ENCODE measurements around the gene DNM3. TPM values are rescaled to one million over a fixed set of nuclear protein-coding genes. Genes with fewer than 3 reads are reported as not detected.

The DNM3 gene
- total and polyA plus RNA-seq, 2 experiments from 2014 or later, result 0.11 to 1.4 TPM

GRCh38 chr1:172179918-172180317, 338.6 kb downstream of the DNM3 start:
- no peak for TF ChIP-seq EZH2 (IDR thresholded peaks at IDR 0.05; ENCODE audit: insufficient read depth, poor library complexity, severe bottlenecking)
- TF ChIP-seq EZH2phosphoT487 (IDR thresholded peaks at IDR 0.05; ENCODE audit: insufficient read depth, low read depth), result no peak
- Histone ChIP-seq H3K36me3 (ENCODE audit: low read depth) (no peaks in the 10 kb centered on the region), H3K27ac (peak overlapping the region; percentile 82; the same call in 1 of the 2 replicates), H3K27me3 (replicated peaks; ENCODE audit: insufficient read depth) (no peaks in the 10 kb centered on the region), H3K4me1 (ENCODE audit: insufficient read depth) (peaks cover 29% of the 10 kb centered on the region), H2AFZ (peak overlapping the region; percentile 82), H3K9me2 (ENCODE audit: insufficient read depth) (no peaks in the 10 kb centered on the region), H3K9ac (no peak overlapping the region), H4K20me1 (ENCODE audit: insufficient read depth) (no peaks in the 10 kb centered on the region), H3K4me3 (no peak overlapping the region), H3K4me2 (ENCODE audit: unreplicated experiment) (peak overlapping the region; percentile 83), H3K9me3 (ENCODE audit: low read depth) (no peaks in the 10 kb centered on the region), H3K79me2 (ENCODE audit: insufficient read depth) (no peaks in the 10 kb centered on the region), H3F3A (ENCODE audit: insufficient read depth) (peaks cover 26% of the 10 kb centered on the region)
- in situ Hi-C loops (cut with MboI), result no loop called here
- no peak for DNase-seq
- WGBS, 2 experiments (ENCODE audit: low coverage in 1 of 2, low lambda C conversion rate in 2 of 2, missing lambda C conversion rate in 2 of 2), result 30 to 35% methylated on average over 3 of the region's 3 CpGs

- no peaks in the 10 kb centered on the region for H3K36me3 ChIP-seq (ENCODE audit: low read depth)
- H3K9me2 ChIP-seq (ENCODE audit: insufficient read depth), result no peaks in the 10 kb centered on the region
- H3K9me3 ChIP-seq (ENCODE audit: low read depth), result no peaks in the 10 kb centered on the region
- peaks cover 26% of the 10 kb centered on the region for H3F3A ChIP-seq (ENCODE audit: insufficient read depth)
- peak overlapping the region; percentile 57 for H3K4me3 ChIP-seq
- TF ChIP-seq EZH2 (IDR thresholded peaks at IDR 0.05; ENCODE audit: insufficient read depth, poor library complexity, severe bottlenecking) (no peak), EZH2phosphoT487 (IDR thresholded peaks at IDR 0.05; ENCODE audit: insufficient read depth, low read depth) (no peak)
- peak overlapping the region; percentile 82 for H3K27ac ChIP-seq
- H3K27me3 ChIP-seq (replicated peaks; ENCODE audit: insufficient read depth), result no peaks in the 10 kb centered on the region
- in situ Hi-C loops (cut with MboI), result no loop called here
- DNase-seq, result peak; percentile 84
- 4 to 9% methylated on average over 4 of the region's 4 CpGs for WGBS, 2 experiments (ENCODE audit: low coverage in 1 of 2, low lambda C conversion rate in 2 of 2, missing lambda C conversion rate in 2 of 2)
- peak overlapping the region; percentile 83 for H3K4me2 ChIP-seq (ENCODE audit: unreplicated experiment)
- H4K20me1 ChIP-seq (ENCODE audit: insufficient read depth), result no peaks in the 10 kb centered on the region
- no peaks in the 10 kb centered on the region for H3K79me2 ChIP-seq (ENCODE audit: insufficient read depth)
- H2AFZ ChIP-seq, result peak overlapping the region; percentile 82
- peak overlapping the region; percentile 78 for H3K9ac ChIP-seq
- peaks cover 37% of the 10 kb centered on the region for H3K4me1 ChIP-seq (ENCODE audit: insufficient read depth)
Observed at GRCh38 chr1:172180501-172181285, 339.4 kb downstream of the DNM3 start.

- Histone ChIP-seq H3K9me3 (ENCODE audit: low read depth) (no peaks in the 10 kb centered on the region), H3K9ac (no peak overlapping the region), H3K9me2 (ENCODE audit: insufficient read depth) (no peaks in the 10 kb centered on the region), H3K79me2 (ENCODE audit: insufficient read depth) (no peaks in the 10 kb centered on the region), H3F3A (ENCODE audit: insufficient read depth) (peaks cover 26% of the 10 kb centered on the region), H3K27me3 (replicated peaks; ENCODE audit: insufficient read depth) (no peaks in the 10 kb centered on the region), H4K20me1 (ENCODE audit: insufficient read depth) (no peaks in the 10 kb centered on the region), H3K36me3 (ENCODE audit: low read depth) (no peaks in the 10 kb centered on the region), H2AFZ (peak overlapping the region; percentile 45), H3K4me1 (ENCODE audit: insufficient read depth) (peaks cover 40% of the 10 kb centered on the region), H3K27ac (no peak overlapping the region), H3K4me3 (no peak overlapping the region), H3K4me2 (ENCODE audit: unreplicated experiment) (no peak overlapping the region)
- TF ChIP-seq EZH2phosphoT487 (IDR thresholded peaks at IDR 0.05; ENCODE audit: insufficient read depth, low read depth), result no peak
- TF ChIP-seq EZH2 (IDR thresholded peaks at IDR 0.05; ENCODE audit: insufficient read depth, poor library complexity, severe bottlenecking), result no peak
- 95 to 98% methylated on average over 4 of the region's 4 CpGs for WGBS, 2 experiments (ENCODE audit: low coverage in 1 of 2, low lambda C conversion rate in 2 of 2, missing lambda C conversion rate in 2 of 2)
- in situ Hi-C loops (cut with MboI), result no loop called here
- DNase-seq, result peak; percentile 13
Observed at GRCh38 chr1:172184506-172185191, 343.4 kb downstream of the DNM3 start.

GRCh38 chr1:172185211-172185610, 343.9 kb downstream of the DNM3 start:
- H3K79me2 ChIP-seq (ENCODE audit: insufficient read depth), result no peaks in the 10 kb centered on the region
- peaks cover 24% of the 10 kb centered on the region for H3F3A ChIP-seq (ENCODE audit: insufficient read depth)
- no peak for DNase-seq
- no peaks in the 10 kb centered on the region for H4K20me1 ChIP-seq (ENCODE audit: insufficient read depth)
- no peak overlapping the region for H3K27ac ChIP-seq
- H3K9ac ChIP-seq, result no peak overlapping the region
- H2AFZ ChIP-seq, result peak overlapping the region; percentile 45
- no peaks in the 10 kb centered on the region for H3K9me3 ChIP-seq (ENCODE audit: low read depth)
- no peak for TF ChIP-seq EZH2 (IDR thresholded peaks at IDR 0.05; ENCODE audit: insufficient read depth, poor library complexity, severe bottlenecking)
- no peak for TF ChIP-seq EZH2phosphoT487 (IDR thresholded peaks at IDR 0.05; ENCODE audit: insufficient read depth, low read depth)
- in situ Hi-C loops (cut with MboI), result no loop called here
- H3K4me3 ChIP-seq, result no peak overlapping the region
- peaks cover 35% of the 10 kb centered on the region for H3K4me1 ChIP-seq (ENCODE audit: insufficient read depth)
- H3K4me2 ChIP-seq (ENCODE audit: unreplicated experiment), result peak overlapping the region; percentile 3
- H3K36me3 ChIP-seq (ENCODE audit: low read depth), result no peaks in the 10 kb centered on the region
- H3K9me2 ChIP-seq (ENCODE audit: insufficient read depth), result no peaks in the 10 kb centered on the region
- H3K27me3 ChIP-seq (replicated peaks; ENCODE audit: insufficient read depth), result no peaks in the 10 kb centered on the region

Measured in GM23248 (cell line).